ENCODE data around the gene CAT.

The CAT gene

DNA sequence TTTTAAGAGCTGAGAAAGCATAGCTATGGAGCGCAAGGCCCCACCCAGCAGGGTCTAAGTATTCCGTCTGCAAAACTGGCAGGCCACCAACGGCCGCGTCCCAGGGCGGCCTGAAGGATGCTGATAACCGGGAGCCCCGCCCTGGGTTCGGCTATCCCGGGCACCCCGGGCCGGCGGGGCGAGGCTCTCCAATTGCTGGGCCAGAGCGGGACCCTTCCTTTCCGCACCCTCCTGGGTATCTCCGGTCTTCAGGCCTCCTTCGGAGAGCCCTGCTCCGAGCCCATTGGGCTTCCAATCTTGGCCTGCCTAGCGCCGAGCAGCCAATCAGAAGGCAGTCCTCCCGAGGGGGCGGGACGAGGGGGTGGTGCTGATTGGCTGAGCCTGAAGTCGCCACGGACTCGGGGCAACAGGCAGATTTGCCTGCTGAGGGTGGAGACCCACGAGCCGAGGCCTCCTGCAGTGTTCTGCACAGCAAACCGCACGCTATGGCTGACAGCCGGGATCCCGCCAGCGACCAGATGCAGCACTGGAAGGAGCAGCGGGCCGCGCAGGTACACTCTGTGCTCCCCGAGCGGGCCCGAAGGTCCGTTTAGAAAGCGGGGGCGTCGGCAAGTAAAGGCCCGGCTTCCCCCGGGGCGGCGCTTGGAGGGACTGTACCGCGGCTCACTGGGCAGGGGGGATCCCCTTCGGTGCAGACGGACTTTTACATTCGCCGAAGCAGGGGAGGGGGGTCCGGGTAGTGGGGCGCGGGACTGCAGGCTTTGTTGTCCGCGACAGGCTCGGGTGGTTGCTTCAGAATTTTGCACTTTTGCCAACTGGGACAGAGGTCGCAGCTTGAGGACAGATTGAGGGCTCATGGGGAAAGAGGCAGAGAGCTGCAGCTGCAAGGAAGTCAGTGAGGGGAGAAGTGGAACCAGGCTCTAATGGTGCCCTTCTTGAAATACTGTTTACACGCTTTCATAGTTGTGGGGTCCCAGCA is at the start of gene CAT:
Gene CAT (plus strand): TSS at position 406 of the 979 bp plus-strand sequence. CDS start 80 bp downstream, at position 486.
- TF ChIP-seq, protein P1, sequence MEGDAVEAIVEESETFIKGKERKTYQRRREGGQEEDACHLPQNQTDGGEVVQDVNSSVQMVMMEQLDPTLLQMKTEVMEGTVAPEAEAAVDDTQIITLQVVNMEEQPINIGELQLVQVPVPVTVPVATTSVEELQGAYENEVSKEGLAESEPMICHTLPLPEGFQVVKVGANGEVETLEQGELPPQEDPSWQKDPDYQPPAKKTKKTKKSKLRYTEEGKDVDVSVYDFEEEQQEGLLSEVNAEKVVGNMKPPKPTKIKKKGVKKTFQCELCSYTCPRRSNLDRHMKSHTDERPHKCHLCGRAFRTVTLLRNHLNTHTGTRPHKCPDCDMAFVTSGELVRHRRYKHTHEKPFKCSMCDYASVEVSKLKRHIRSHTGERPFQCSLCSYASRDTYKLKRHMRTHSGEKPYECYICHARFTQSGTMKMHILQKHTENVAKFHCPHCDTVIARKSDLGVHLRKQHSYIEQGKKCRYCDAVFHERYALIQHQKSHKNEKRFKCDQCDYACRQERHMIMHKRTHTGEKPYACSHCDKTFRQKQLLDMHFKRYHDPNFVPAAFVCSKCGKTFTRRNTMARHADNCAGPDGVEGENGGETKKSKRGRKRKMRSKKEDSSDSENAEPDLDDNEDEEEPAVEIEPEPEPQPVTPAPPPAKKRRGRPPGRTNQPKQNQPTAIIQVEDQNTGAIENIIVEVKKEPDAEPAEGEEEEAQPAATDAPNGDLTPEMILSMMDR (IDR thresholded peaks at IDR 0.05) = no peak
- Histone ChIP-seq H3K27ac (peak within 1 kb of the TSS; percentile 85 to 96), H3K4me3 (peak within 1 kb of the TSS; percentile 88)
- DNase-seq (ENCODE audit: low spot score) = peak; percentile 99

DNA sequence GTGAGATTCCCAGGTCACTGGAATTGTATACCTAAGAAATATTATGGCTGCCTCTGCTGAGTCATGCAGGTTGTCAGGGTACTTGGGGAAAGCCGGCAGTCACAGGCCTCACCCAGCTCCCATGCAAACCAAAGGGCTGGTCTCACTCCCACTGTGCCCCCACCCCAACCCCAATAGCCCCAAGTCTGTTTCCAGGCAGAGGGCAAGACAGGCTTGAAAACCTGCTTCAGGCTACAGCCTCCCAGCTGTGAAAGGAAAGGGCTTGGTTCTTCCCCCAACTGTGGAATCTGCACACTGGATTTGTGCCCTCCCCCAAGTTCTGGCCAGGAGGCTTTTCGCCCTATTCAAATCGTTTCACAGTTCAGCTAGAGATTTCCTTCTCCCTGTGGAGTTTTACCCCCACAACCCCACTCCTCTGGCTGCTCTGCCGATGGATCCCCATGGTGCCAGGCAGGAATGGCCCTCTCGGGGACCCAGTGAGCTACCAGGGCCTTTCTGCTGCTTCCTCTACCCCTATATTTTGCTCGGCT is 43.9 kb upstream of the CAT start:
- DNase-seq (ENCODE audit: low spot score) = no peak
- Histone ChIP-seq H3K4me3 (no peak overlapping the region), H3K27ac (no peak overlapping the region)
- TF ChIP-seq, protein P1 (IDR thresholded peaks at IDR 0.05) = no peak

DNA sequence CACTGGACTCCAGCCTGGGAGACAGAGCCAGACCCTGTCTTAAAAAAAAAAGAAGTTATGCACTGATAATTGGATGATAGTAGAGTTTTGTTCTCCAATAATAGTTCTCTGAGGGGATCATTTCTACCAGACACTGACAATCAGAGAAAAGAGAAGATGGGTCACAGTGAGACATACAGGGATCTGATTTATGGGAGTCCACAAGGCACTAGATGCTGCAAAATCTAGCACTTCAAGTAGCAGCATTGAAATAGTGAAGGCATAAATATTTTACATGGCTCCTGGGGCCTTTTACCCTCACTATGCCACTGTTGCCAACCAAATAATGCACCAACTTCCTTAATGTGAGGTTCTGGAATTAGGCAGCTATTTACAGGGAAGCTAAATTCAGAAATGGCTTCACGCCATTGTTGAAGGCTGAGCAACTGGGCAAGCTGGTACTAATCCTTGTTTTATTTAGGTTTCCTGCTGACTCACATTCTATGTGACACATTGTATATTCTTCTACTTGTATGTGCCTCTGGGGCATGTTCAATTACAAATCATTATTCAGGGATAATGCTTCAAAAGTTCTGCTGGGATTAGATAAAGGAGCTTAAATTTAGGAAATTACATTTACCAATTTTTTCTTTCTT is 42.7 kb upstream of the CAT start:
- H3K27ac ChIP-seq = no peak overlapping the region
- no peak overlapping the region for H3K4me3 ChIP-seq
- TF ChIP-seq, protein P1 (IDR thresholded peaks at IDR 0.05) = no peak
- no peak for DNase-seq (ENCODE audit: low spot score)

DNA sequence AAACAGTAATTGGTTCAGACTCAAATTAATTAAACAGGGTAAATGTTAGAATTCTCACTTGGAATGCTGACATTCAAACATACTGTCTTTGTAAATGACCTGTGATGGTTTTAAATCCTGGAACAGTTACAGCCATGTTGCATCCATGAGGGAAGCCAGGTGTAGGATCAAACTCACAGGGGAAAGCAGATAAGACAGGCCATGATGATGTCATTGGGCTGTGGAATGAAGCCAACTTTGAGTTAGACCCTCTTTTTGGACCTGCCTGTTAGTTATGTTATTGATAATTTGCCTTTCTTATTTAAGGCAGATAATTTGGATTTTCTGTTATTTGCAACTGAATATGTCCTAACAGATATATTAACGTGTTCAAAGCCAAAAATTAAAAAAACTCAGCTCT is 41.6 kb upstream of the CAT start:
- H3K4me3 ChIP-seq = no peak overlapping the region
- H3K27ac ChIP-seq = no peak overlapping the region
- TF ChIP-seq, protein P1 (IDR thresholded peaks at IDR 0.05) = no peak
- no peak for DNase-seq (ENCODE audit: low spot score)

DNA sequence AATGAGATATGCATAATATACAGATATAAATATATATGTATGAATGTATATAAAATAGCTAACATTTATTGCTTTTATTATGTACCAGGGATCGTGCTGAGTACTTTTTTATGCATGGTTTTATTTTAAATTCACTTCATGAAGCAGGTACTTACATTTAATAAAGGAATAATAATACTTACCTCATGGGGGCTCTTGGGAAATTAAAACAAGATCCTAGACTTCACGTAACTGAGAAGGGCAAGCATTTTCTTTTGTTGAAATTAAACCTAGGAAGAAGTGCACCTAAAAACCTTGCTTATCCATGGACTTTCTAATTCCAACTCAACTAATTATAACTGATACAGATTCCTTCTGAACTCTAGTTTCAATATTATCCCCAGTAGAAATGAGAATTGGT is 40.9 kb upstream of the CAT start:
- DNase-seq (ENCODE audit: low spot score) = no peak
- H3K27ac ChIP-seq = no peak overlapping the region
- H3K4me3 ChIP-seq = no peak overlapping the region
- TF ChIP-seq, protein P1 (IDR thresholded peaks at IDR 0.05) = no peak

DNA sequence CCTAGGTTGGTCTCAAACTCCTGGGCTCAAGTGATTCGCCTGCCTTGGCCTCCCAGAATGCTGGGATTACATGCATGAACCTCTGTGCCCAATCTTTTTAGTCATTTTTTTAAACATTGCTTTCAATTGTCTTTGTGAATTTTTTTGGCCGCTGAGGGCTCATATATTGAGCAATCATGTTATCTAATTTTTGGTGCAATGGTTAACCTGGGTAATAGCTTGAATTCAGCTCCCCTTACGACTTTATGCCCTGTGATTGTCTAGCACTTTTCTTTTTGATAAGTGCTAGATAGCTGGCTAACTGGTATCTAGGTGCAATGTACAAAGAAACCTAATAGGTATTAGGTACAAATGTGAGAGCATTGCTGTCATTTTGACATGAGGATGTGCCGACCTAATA is 35.3 kb upstream of the CAT start:
- TF ChIP-seq, protein P1 (IDR thresholded peaks at IDR 0.05) = no peak
- no peak for DNase-seq (ENCODE audit: low spot score)
- H3K27ac ChIP-seq = no peak overlapping the region
- H3K4me3 ChIP-seq = no peak overlapping the region

All from coronary artery (tissue), 2 donors.